CD4-positive, alpha-beta memory T cell (primary cell): ENCODE data around the gene HDLBP. TPM values are rescaled to one million over a fixed set of nuclear protein-coding genes. Genes with fewer than 3 reads are reported as not detected.

Source experiments
- CTCF ChIA-PET: fragments of 350-600 bp; sonication (Branson Sonifier 250); formaldehyde crosslinking; loops from one replicate; lab custom pipeline; 2021; ENCODE audit warnings: inconsistent platforms; ENCODE audit not compliant: partially characterized antibody; lab: Charles Lee
- POLR2A ChIA-PET: fragments of 350-600 bp; sonication (Branson Sonifier 250); formaldehyde crosslinking; loops from one replicate; lab custom pipeline; 2021; ENCODE audit not compliant: partially characterized antibody; lab: Charles Lee
- DNase-seq, 5 donors: peaks; one replicate each; pipeline versions ENCODE4 v3.0.0 to v3.0.0-alpha.2; 2020 to 2022; ENCODE audit warnings: mixed read lengths in 1 of 5
- H3K27ac ChIP-seq: one replicate; pipeline ENCODE4 v1.7.0; 2013; ENCODE audit warnings: low read depth, low read length
- H3K27me3 ChIP-seq: 2 replicates; pipeline ENCODE4 v1.7.0; 2013; ENCODE audit warnings: mild to moderate bottlenecking, low read length, moderate library complexity; ENCODE audit not compliant: insufficient read depth
- H3K36me3 ChIP-seq: 2 replicates; pipeline ENCODE4 v1.7.0; 2013; ENCODE audit warnings: mild to moderate bottlenecking, low read length, moderate library complexity; ENCODE audit not compliant: insufficient read depth
- H3K4me1 ChIP-seq: 2 replicates; pipeline ENCODE4 v1.7.0; 2013; ENCODE audit warnings: mild to moderate bottlenecking, low read length, moderate library complexity; ENCODE audit not compliant: insufficient read depth
- H3K4me3 ChIP-seq, 2 donors: one replicate each; pipeline ENCODE4 v1.7.0; 2013; ENCODE audit warnings: low read length in 2 of 2, mild to moderate bottlenecking in 1 of 2
- H3K9me3 ChIP-seq, 2 donors: one replicate each; pipeline ENCODE4 v1.7.0; 2013; ENCODE audit warnings: low read length in 2 of 2, control low read depth in 1 of 2; ENCODE audit not compliant: control insufficient read depth in 1 of 2
- H3K27ac Mint-ChIP-seq, 7 donors: one replicate each; pipeline ENCODE4 v1.8.0; 2020 to 2021; ENCODE audit warnings: mixed read lengths in 7 of 7, mild to moderate bottlenecking in 6 of 7, inconsistent platforms in 3 of 7, moderate library complexity in 3 of 7
- H3K27me3 Mint-ChIP-seq, 2 donors: one replicate each; pipeline ENCODE4 v1.8.0; 2020 to 2021; ENCODE audit warnings: mixed read lengths in 2 of 2
- H3K36me3 Mint-ChIP-seq, 2 donors: one replicate each; pipeline ENCODE4 v1.8.0; 2020 to 2021; ENCODE audit warnings: mixed read lengths in 2 of 2, inconsistent platforms in 1 of 2, mild to moderate bottlenecking in 1 of 2
- H3K4me1 Mint-ChIP-seq, 4 donors: one replicate each; pipeline ENCODE4 v1.8.0; 2020 to 2021; ENCODE audit warnings: mixed read lengths in 4 of 4, mild to moderate bottlenecking in 1 of 4
- H3K4me3 Mint-ChIP-seq, 8 donors: one replicate each; pipeline ENCODE4 v1.8.0; 2020 to 2021; ENCODE audit warnings: mixed read lengths in 8 of 8, mild to moderate bottlenecking in 7 of 8, moderate library complexity in 6 of 8, inconsistent platforms in 3 of 8
- H3K9me3 Mint-ChIP-seq, 8 donors: one replicate each; pipeline ENCODE4 v1.8.0; 2020 to 2021; ENCODE audit warnings: mixed read lengths in 8 of 8, mild to moderate bottlenecking in 5 of 8, inconsistent platforms in 3 of 8, moderate library complexity in 1 of 8
- intact Hi-C: fragments of 100-400 bp; cut with micrococcal nuclease; formaldehyde crosslinking; loops from one replicate; pipeline ENCODE4 v1.15.1; 2023
- polyA plus RNA-seq, 2 donors: library from polyadenylated mRNA; unstranded; fragments of 300-500 nt; fragmentation: Illumina TruSeq; gene quantifications; one replicate each; pipeline ENCODE4 v1.2.3, GENCODE V29; 2021
- total RNA-seq, 2 experiments: library from RNA; stranded (reverse); gene quantifications; one replicate each; pipeline ENCODE4 v1.2.3, GENCODE V29; 2021

Gene HDLBP
- total and polyA plus RNA-seq, 4 experiments from 2014 or later = 24.7 to 183 (median 124) TPM

DNA sequence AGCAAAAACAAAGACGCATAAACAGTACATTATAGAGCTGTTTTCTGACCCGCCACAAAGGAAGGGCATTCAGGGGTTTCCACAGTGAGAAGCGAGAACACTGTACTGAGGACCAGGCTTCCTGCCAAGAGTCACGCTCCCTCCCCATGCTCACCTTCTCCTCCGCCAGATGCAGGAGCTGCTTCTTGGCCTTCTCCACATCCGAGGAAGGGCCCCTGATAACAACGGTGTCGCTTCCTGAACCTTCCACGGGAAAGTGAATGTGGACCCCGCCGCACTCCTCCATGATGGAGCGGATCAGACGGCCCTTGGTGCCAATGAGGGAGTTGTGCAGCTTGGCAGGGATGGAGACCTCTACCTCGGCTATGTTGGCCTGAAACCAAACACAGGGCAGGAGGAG, 73.2 kb downstream of the HDLBP start:
- ChIA-PET CTCF (no interaction called here), POLR2A (no interaction called here)
- H3K4me1 ChIP-seq = no peaks in the 10 kb centered on the region
- Mint-ChIP-seq H3K36me3 (peaks cover 84 to 88% of the 10 kb centered on the region in 2 donors), H3K4me3 (no peak overlapping the region), H3K4me1 (peaks cover 0 to 4% (median 0%) of the 10 kb centered on the region in 4 donors), H3K27me3 (no peaks in the 10 kb centered on the region), H3K9me3 (no peaks in the 10 kb centered on the region), H3K27ac (no peak overlapping the region)
- H3K9me3 ChIP-seq = no peaks in the 10 kb centered on the region
- intact Hi-C loops = no loop called here
- no peaks in the 10 kb centered on the region for H3K27me3 ChIP-seq
- no peak overlapping the region for H3K4me3 ChIP-seq
- no peak for DNase-seq
- peaks cover 79% of the 10 kb centered on the region for H3K36me3 ChIP-seq
- no peak overlapping the region for H3K27ac ChIP-seq

- no peak overlapping the region for H3K27ac Mint-ChIP-seq
- H3K9me3 ChIP-seq = no peaks in the 10 kb centered on the region
- H3K27me3 Mint-ChIP-seq = no peaks in the 10 kb centered on the region
- peaks cover 84 to 88% of the 10 kb centered on the region in 2 donors for H3K36me3 Mint-ChIP-seq
- no peak overlapping the region for H3K4me3 Mint-ChIP-seq
- intact Hi-C loops = no loop called here
- DNase-seq = no peak
- peaks cover 78% of the 10 kb centered on the region for H3K36me3 ChIP-seq
- POLR2A ChIA-PET = no interaction called here
- H3K4me1 Mint-ChIP-seq = peaks cover 0 to 3% (median 0%) of the 10 kb centered on the region in 4 donors
- H3K27ac ChIP-seq = no peak overlapping the region
- H3K4me3 ChIP-seq = no peak overlapping the region
- H3K4me1 ChIP-seq = no peaks in the 10 kb centered on the region
- no peaks in the 10 kb centered on the region for H3K27me3 ChIP-seq
- CTCF ChIA-PET = no interaction called here
- H3K9me3 Mint-ChIP-seq = no peaks in the 10 kb centered on the region
Measured at GRCh38 chr2:241241669-241242068, 73.8 kb downstream of the HDLBP start.

- intact Hi-C loops = no loop called here
- no peaks in the 10 kb centered on the region for H3K27me3 Mint-ChIP-seq
- no peaks in the 10 kb centered on the region for H3K9me3 Mint-ChIP-seq
- DNase-seq = no peak
- no peaks in the 10 kb centered on the region for H3K9me3 ChIP-seq
- H3K4me1 ChIP-seq = no peaks in the 10 kb centered on the region
- no peak overlapping the region for H3K27ac ChIP-seq
- H3K27me3 ChIP-seq = no peaks in the 10 kb centered on the region
- H3K36me3 Mint-ChIP-seq = peaks cover 83 to 86% of the 10 kb centered on the region in 2 donors
- H3K4me3 Mint-ChIP-seq = no peak overlapping the region
- H3K36me3 ChIP-seq = peaks cover 85% of the 10 kb centered on the region
- no peak overlapping the region for H3K27ac Mint-ChIP-seq
- CTCF ChIA-PET = no interaction called here
- H3K4me3 ChIP-seq = no peak overlapping the region
- POLR2A ChIA-PET = interaction anchor here (0.8 kb wide), 1 partner anchor 75 kb away, joined by 3 read pairs; the partner anchor contains the start of genes HDLBP and SEPTIN2
- peaks cover 0 to 3% (median 0%) of the 10 kb centered on the region in 4 donors for H3K4me1 Mint-ChIP-seq
Measured at GRCh38 chr2:241240320-241241004, 75.0 kb downstream of the HDLBP start.

- H3K9me3 Mint-ChIP-seq = no peaks in the 10 kb centered on the region
- DNase-seq = no peak
- H3K4me1 Mint-ChIP-seq = peaks cover 0 to 3% (median 0%) of the 10 kb centered on the region in 4 donors
- no peak overlapping the region for H3K27ac ChIP-seq
- peaks cover 93% of the 10 kb centered on the region for H3K36me3 ChIP-seq
- no peaks in the 10 kb centered on the region for H3K27me3 Mint-ChIP-seq
- H3K36me3 Mint-ChIP-seq = peaks cover 88 to 89% of the 10 kb centered on the region in 2 donors
- H3K4me3 ChIP-seq = no peak overlapping the region
- no peaks in the 10 kb centered on the region for H3K9me3 ChIP-seq
- H3K27ac Mint-ChIP-seq = peak overlapping the region in 1 of 7 donors; percentile 27
- intact Hi-C loops = no loop called here
- no peak overlapping the region for H3K4me3 Mint-ChIP-seq
- ChIA-PET CTCF (no interaction called here), POLR2A (no interaction called here)
- no peaks in the 10 kb centered on the region for H3K27me3 ChIP-seq
- no peaks in the 10 kb centered on the region for H3K4me1 ChIP-seq
Measured at GRCh38 chr2:241239552-241240202, 75.8 kb downstream of the HDLBP start.

GRCh38 chr2:241238693-241239198, 76.7 kb downstream of the HDLBP start:
- intact Hi-C loops = no loop called here
- no peak overlapping the region for H3K4me3 ChIP-seq
- DNase-seq = no peak
- Mint-ChIP-seq H3K9me3 (no peaks in the 10 kb centered on the region), H3K4me1 (peaks cover 0 to 1% (median 0%) of the 10 kb centered on the region in 4 donors), H3K27me3 (no peaks in the 10 kb centered on the region), H3K4me3 (no peak overlapping the region), H3K27ac (peak overlapping the region in 1 of 7 donors; percentile 6), H3K36me3 (peaks cover 89 to 90% of the 10 kb centered on the region in 2 donors)
- ChIA-PET CTCF (no interaction called here), POLR2A (no interaction called here)
- H3K27me3 ChIP-seq = no peaks in the 10 kb centered on the region
- no peaks in the 10 kb centered on the region for H3K4me1 ChIP-seq
- no peak overlapping the region for H3K27ac ChIP-seq
- no peaks in the 10 kb centered on the region for H3K9me3 ChIP-seq
- peaks cover 95% of the 10 kb centered on the region for H3K36me3 ChIP-seq

DNA sequence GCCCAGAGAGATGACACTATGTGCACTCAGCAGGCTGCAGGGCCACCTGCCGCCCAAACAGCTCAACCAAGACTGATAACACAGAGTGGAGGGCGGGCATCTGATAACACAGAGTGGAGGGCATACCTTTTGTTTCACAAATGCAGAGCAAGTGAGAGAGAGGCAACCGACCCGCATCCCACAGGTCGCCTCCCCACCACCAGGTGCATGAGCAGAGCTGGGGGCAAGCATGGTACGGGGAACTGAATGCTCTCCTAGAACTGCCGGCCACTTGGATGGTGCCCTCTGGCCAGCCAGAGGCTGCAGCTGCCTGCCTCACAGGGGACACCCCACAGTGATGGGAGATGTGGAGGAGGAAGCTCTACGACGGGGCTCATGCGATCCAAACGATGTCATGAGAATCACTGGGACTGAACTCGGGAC, 77.5 kb downstream of the HDLBP start:
- Histone ChIP-seq H3K9me3 (no peaks in the 10 kb centered on the region), H3K4me3 (no peak overlapping the region), H3K27me3 (no peaks in the 10 kb centered on the region), H3K27ac (no peak overlapping the region), H3K4me1 (no peaks in the 10 kb centered on the region), H3K36me3 (peaks cover 95% of the 10 kb centered on the region)
- Mint-ChIP-seq H3K36me3 (peaks cover 92 to 93% of the 10 kb centered on the region in 2 donors), H3K4me3 (no peak overlapping the region), H3K27me3 (no peaks in the 10 kb centered on the region), H3K9me3 (no peaks in the 10 kb centered on the region), H3K4me1 (no peaks in the 10 kb centered on the region), H3K27ac (no peak overlapping the region)
- ChIA-PET POLR2A (no interaction called here), CTCF (no interaction called here)
- intact Hi-C loops = no loop called here
- no peak for DNase-seq

- Histone ChIP-seq H3K4me1 (no peaks in the 10 kb centered on the region), H3K4me3 (no peak overlapping the region), H3K9me3 (no peaks in the 10 kb centered on the region), H3K27me3 (no peaks in the 10 kb centered on the region), H3K27ac (no peak overlapping the region), H3K36me3 (peaks cover 87% of the 10 kb centered on the region)
- Mint-ChIP-seq H3K27me3 (no peaks in the 10 kb centered on the region), H3K4me3 (no peak overlapping the region), H3K4me1 (no peaks in the 10 kb centered on the region), H3K27ac (peak overlapping the region in 2 of 7 donors; percentile 64 to 68), H3K36me3 (peaks cover 85 to 90% of the 10 kb centered on the region in 2 donors), H3K9me3 (no peaks in the 10 kb centered on the region)
- POLR2A ChIA-PET = no interaction called here
- no peak for DNase-seq
- CTCF ChIA-PET = no interaction called here
- intact Hi-C loops = no loop called here
Measured at GRCh38 chr2:241237047-241237446, 78.4 kb downstream of the HDLBP start.
